ENCODE data around the gene COL15A1. TPM values are rescaled to one million over a fixed set of nuclear protein-coding genes. Genes with fewer than 3 reads are reported as not detected.

COL15A1 gene
- total RNA-seq, 1 experiment from 2014 or later: 0.10 TPM

GRCh38 chr9:99040251-99040900, 96.7 kb downstream of the COL15A1 start:
- in situ Hi-C loops (cut with HindIII; ENCODE audit: low pct_unique_long_range_greater_than_20kb, low sequenced_read_pairs): no loop called here
- BruUV-seq (replicated peaks): no TSS peak
- CTCF ChIA-PET: no interaction called here

GRCh38 chr9:99040911-99041582, 97.3 kb downstream of the COL15A1 start:
- ATAC-seq (no peak), DNase-seq (ENCODE audit: low read depth, low spot score) (no peak)
- CTCF ChIA-PET: no interaction called here
- Histone ChIP-seq H3K9me3 (ENCODE audit: control insufficient read depth, insufficient read depth, low read depth, low read length) (no peaks in the 10 kb centered on the region), H3K4me1 (ENCODE audit: control insufficient read depth, insufficient read depth, low read length) (no peaks in the 10 kb centered on the region), H3K4me3 (ENCODE audit: low read depth in 2 of 2, low read length in 2 of 2) (no peak overlapping the region), H3K36me3 (ENCODE audit: control insufficient read depth, insufficient read depth, low read length) (no peaks in the 10 kb centered on the region), H3K27ac (ENCODE audit: low read length) (no peak overlapping the region), H3K27me3 (ENCODE audit: control insufficient read depth, insufficient read depth, low read length) (no peaks in the 10 kb centered on the region)
- in situ Hi-C loops (cut with HindIII; ENCODE audit: low pct_unique_long_range_greater_than_20kb, low sequenced_read_pairs): no loop called here
- BruUV-seq (replicated peaks): no TSS peak
- TF ChIP-seq CTCF (IDR thresholded peaks at IDR 0.05) (no peak), SIN3A (IDR thresholded peaks at IDR 0.05; ENCODE audit: borderline replicate concordance, insufficient read depth, low read depth, low read length) (no peak), TCF7L2 (IDR thresholded peaks at IDR 0.05; ENCODE audit: low read depth, low read length) (no peak), POLR2AphosphoS5 (IDR thresholded peaks at IDR 0.05; ENCODE audit: low read depth, low read length) (no peak)
- TF ChIP-seq, protein P1, sequence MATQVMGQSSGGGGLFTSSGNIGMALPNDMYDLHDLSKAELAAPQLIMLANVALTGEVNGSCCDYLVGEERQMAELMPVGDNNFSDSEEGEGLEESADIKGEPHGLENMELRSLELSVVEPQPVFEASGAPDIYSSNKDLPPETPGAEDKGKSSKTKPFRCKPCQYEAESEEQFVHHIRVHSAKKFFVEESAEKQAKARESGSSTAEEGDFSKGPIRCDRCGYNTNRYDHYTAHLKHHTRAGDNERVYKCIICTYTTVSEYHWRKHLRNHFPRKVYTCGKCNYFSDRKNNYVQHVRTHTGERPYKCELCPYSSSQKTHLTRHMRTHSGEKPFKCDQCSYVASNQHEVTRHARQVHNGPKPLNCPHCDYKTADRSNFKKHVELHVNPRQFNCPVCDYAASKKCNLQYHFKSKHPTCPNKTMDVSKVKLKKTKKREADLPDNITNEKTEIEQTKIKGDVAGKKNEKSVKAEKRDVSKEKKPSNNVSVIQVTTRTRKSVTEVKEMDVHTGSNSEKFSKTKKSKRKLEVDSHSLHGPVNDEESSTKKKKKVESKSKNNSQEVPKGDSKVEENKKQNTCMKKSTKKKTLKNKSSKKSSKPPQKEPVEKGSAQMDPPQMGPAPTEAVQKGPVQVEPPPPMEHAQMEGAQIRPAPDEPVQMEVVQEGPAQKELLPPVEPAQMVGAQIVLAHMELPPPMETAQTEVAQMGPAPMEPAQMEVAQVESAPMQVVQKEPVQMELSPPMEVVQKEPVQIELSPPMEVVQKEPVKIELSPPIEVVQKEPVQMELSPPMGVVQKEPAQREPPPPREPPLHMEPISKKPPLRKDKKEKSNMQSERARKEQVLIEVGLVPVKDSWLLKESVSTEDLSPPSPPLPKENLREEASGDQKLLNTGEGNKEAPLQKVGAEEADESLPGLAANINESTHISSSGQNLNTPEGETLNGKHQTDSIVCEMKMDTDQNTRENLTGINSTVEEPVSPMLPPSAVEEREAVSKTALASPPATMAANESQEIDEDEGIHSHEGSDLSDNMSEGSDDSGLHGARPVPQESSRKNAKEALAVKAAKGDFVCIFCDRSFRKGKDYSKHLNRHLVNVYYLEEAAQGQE (IDR thresholded peaks at IDR 0.05; ENCODE audit: insufficient read depth in 1 of 2, low read depth in 2 of 2, low read length in 1 of 2): no peak
- POLR2A ChIA-PET: interaction anchor here (0.6 kb wide), 1 partner anchor 65 kb away, joined by 4 read pairs; no protein-coding TSS in a partner anchor
- intact Hi-C loops (cut with micrococcal nuclease; ENCODE audit: unreplicated experiment): no loop called here

More at GRCh38 chr9:99040251-99040900, 96.7 kb downstream of the COL15A1 start:
- POLR2A ChIA-PET: interaction anchor here (0.6 kb wide), 1 partner anchor 64 kb away, joined by 4 read pairs; no protein-coding TSS in a partner anchor
- H3K4me1 ChIP-seq (ENCODE audit: control insufficient read depth, insufficient read depth, low read length): no peaks in the 10 kb centered on the region
- no peak for DNase-seq (ENCODE audit: low read depth, low spot score)
- no peak for ATAC-seq
- no peaks in the 10 kb centered on the region for H3K9me3 ChIP-seq (ENCODE audit: control insufficient read depth, insufficient read depth, low read depth, low read length)
- no peak overlapping the region for H3K4me3 ChIP-seq (ENCODE audit: low read depth in 2 of 2, low read length in 2 of 2)
- no peak for TF ChIP-seq CTCF (IDR thresholded peaks at IDR 0.05)
- TF ChIP-seq, protein P1 (IDR thresholded peaks at IDR 0.05; ENCODE audit: insufficient read depth in 1 of 2, low read depth in 2 of 2, low read length in 1 of 2): no peak
- no peak for TF ChIP-seq POLR2AphosphoS5 (IDR thresholded peaks at IDR 0.05; ENCODE audit: low read depth, low read length)
- TF ChIP-seq SIN3A (IDR thresholded peaks at IDR 0.05; ENCODE audit: borderline replicate concordance, insufficient read depth, low read depth, low read length): no peak
- no peak for TF ChIP-seq TCF7L2 (IDR thresholded peaks at IDR 0.05; ENCODE audit: low read depth, low read length)
- intact Hi-C loops (cut with micrococcal nuclease; ENCODE audit: unreplicated experiment): no loop called here
- H3K27ac ChIP-seq (ENCODE audit: low read length): no peak overlapping the region
- H3K36me3 ChIP-seq (ENCODE audit: control insufficient read depth, insufficient read depth, low read length): no peaks in the 10 kb centered on the region
- no peaks in the 10 kb centered on the region for H3K27me3 ChIP-seq (ENCODE audit: control insufficient read depth, insufficient read depth, low read length)

All from Panc1 (cell line).